Gastrocnemius medialis (tissue), 4 donors: Measurements from ENCODE around the gene ARHGEF11. TPM values are rescaled to one million over a fixed set of nuclear protein-coding genes. Genes with fewer than 3 reads are reported as not detected.

Experiments used
- ATAC-seq, 2 donors: fragments of 150-250 bp; one replicate each; pipeline ENCODE4 v1.9.1; 2016
- DNase-seq, 2 donors: peaks; one replicate each; pipeline ENCODE4 v3.0.0-alpha.2; 2019
- H3K27ac ChIP-seq, 4 donors: fragments of 200-600 bp; sonication (generic); 1 replicate in 1 of 4; 2 replicates in 3 of 4; pipeline ENCODE4 v1.5.1; 2016 to 2018; ENCODE audit warnings: mild to moderate bottlenecking in 2 of 4, moderate library complexity in 1 of 4
- H3K27me3 ChIP-seq, 3 donors: fragments of 200-600 bp; sonication (generic) in 2 of 3; 1 replicate in 1 of 3; 2 replicates in 2 of 3; pipeline versions ENCODE4 v1.5.1 to v1.6.0; 2016 to 2019; ENCODE audit warnings: mild to moderate bottlenecking in 1 of 3, moderate library complexity in 1 of 3
- H3K36me3 ChIP-seq, 2 donors: fragments of 200-600 bp; sonication (generic) in 1 of 2; one replicate each; pipeline ENCODE4 v1.5.1; 2017 to 2018
- H3K4me1 ChIP-seq, 2 donors: fragments of 200-600 bp; sonication (generic) in 1 of 2; one replicate each; pipeline ENCODE4 v1.5.1; 2016 to 2017; ENCODE audit warnings: mild to moderate bottlenecking in 2 of 2
- H3K4me3 ChIP-seq, 4 donors: fragments of 200-600 bp; sonication (generic) in 3 of 4; 1 replicate in 1 of 4; 2 replicates in 3 of 4; pipeline ENCODE4 v1.5.1; 2016 to 2019; ENCODE audit warnings: mild to moderate bottlenecking in 2 of 4
- H3K9me3 ChIP-seq, 3 donors: fragments of 200-600 bp; sonication (generic) in 2 of 3; 1 replicate in 1 of 3; 2 replicates in 2 of 3; pipeline ENCODE4 v1.5.1; 2016 to 2019
- POLR2A ChIP-seq, 2 donors: fragments of 450-650 bp; IDR thresholded peaks; one replicate each; pipeline ENCODE4 v1.6.1; 2017; ENCODE audit warnings: antibody characterized with exemption in 2 of 2, mild to moderate bottlenecking in 2 of 2, moderate library complexity in 2 of 2
- in situ Hi-C, 4 donors: fragments of 200-750 bp; cut with MboI; loops; one replicate each; pipeline versions ENCODE4 v1.15.0 to v1.8.0; 2017; ENCODE audit warnings: low sequenced_read_pairs in 4 of 4
- intact Hi-C: fragments of 100-400 bp; cut with DNase I; formaldehyde crosslinking; loops from one replicate; pipeline ENCODE4 v1.15.1; 2023; ENCODE audit warnings: low total_unique reads
- total RNA-seq, 4 donors: library from RNA; depleted of rRNA; stranded (reverse); fragments of >200 nt; gene quantifications; one replicate each; pipeline versions ENCODE4 v1.1.0 to v1.2.3, GENCODE V29; 2016
- TF ChIP-seq, protein P1 (sequence below), 5 experiments: fragments of 450-650 bp in 3 of 5; fragments of 200-600 bp in 2 of 5; sonication (generic) in 2 of 5; IDR thresholded peaks in 4 of 5; conservative IDR thresholded peaks in 1 of 5; 1 replicate in 4 of 5; 2 replicates in 1 of 5; pipeline ENCODE4 v1.5.1; 2016 to 2019; ENCODE audit warnings: antibody characterized with exemption in 5 of 5, mild to moderate bottlenecking in 3 of 5, moderate library complexity in 3 of 5

The ARHGEF11 gene
- total RNA-seq, 4 donors from 2014 or later = 19.5 to 33.4 (median 27.7) TPM

DNA sequence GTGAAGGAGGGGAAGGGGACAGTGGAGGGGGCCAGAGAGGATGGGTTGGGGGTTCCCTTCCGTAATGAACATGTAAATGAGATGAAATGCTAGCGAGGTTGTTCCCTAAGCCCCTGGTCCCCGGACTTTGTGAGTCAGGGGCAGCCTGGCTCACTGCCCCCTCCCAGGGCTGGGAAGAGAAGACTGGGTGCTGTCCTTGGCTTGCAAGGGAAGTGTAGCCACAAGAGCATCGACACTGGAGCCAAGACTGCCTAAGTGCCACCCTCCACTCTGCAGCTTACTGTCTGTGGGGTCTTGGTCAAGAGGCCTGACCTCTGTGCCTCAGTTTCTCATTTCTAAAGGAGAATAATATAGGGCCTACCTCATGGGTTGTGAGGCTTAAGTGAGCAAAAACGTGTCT, 151.5 kb downstream of the ARHGEF11 start:
- intact Hi-C loops (loop anchor here (5.0 to 10.0 kb wide), 2 partner anchors 57 to 229 kb away; no protein-coding TSS in a partner anchor), in situ Hi-C loops (loop anchor here in 1 of 4 donors (25.0 kb wide), 1 partner anchor 207 kb away; the partner anchor contains the start of gene NES)
- H3K4me3 ChIP-seq = peak overlapping the region; percentile 59 to 65 (median 62)
- no peaks in the 10 kb centered on the region for H3K36me3 ChIP-seq
- TF ChIP-seq, protein P1, sequence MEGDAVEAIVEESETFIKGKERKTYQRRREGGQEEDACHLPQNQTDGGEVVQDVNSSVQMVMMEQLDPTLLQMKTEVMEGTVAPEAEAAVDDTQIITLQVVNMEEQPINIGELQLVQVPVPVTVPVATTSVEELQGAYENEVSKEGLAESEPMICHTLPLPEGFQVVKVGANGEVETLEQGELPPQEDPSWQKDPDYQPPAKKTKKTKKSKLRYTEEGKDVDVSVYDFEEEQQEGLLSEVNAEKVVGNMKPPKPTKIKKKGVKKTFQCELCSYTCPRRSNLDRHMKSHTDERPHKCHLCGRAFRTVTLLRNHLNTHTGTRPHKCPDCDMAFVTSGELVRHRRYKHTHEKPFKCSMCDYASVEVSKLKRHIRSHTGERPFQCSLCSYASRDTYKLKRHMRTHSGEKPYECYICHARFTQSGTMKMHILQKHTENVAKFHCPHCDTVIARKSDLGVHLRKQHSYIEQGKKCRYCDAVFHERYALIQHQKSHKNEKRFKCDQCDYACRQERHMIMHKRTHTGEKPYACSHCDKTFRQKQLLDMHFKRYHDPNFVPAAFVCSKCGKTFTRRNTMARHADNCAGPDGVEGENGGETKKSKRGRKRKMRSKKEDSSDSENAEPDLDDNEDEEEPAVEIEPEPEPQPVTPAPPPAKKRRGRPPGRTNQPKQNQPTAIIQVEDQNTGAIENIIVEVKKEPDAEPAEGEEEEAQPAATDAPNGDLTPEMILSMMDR (IDR thresholded peaks at IDR 0.05 in 4 of 5, conservative IDR thresholded peaks at IDR 0.05 in 1 of 5) = no peak
- TF ChIP-seq POLR2A (IDR thresholded peaks at IDR 0.05) = no peak
- peaks cover 6 to 19% (median 17%) of the 10 kb centered on the region in 3 donors for H3K27me3 ChIP-seq
- ATAC-seq (no peak), DNase-seq (no peak)
- H3K27ac ChIP-seq = peak overlapping the region; percentile 86 to 94 (median 90)
- peaks cover 11 to 12% of the 10 kb centered on the region in 2 donors for H3K4me1 ChIP-seq
- H3K9me3 ChIP-seq = no peaks in the 10 kb centered on the region

DNA sequence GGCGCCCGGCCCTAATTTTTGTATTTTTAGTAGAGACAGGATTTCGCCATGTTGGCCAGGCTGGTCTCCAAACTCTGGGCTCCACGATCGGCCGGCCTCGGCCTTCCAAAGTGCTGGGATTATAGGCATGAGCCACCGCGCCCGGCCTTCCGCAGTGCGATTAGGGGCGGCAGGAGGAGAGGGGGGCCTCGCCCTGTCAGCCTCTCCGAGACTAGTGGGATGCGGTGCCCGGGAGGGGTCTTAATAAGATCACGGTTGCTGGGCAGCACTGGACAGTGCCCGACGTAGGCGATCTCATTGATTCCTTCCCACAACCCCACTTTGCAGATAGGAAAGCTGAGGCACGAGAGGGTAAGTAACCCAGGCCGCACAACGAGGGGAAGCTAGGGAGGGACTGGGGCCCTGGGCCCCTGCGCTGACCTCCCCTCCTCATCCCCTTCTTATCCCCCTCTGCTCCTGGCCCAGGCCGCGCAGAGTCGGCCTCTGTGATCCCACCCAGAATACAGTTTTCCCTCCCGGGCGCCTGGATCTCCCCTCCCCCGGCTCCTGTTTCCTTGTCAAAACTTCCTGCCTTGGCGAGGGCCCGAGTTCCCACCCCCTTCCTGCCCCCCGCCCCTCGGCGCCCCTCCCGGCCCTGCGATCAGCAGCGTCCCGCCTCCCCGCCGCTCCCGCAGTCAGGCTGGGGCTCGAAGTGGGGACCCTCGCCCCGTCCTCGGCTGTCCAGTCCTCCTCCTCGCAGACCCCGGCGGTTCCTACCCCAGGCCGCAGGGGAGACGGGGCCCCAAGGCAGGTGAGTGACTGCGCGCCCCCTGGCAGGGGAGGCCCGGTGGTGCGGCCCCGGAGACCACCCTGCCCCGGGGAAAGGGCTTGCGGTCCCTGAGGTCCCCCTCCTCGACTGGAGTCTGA, 152.2 kb downstream of the ARHGEF11 start, which contains the start of gene PEAR1:
TSS of gene PEAR1 (plus strand) at position 671 of the 906 bp plus-strand sequence. CDS start 10,209 bp downstream, outside the sequence.
- TF ChIP-seq POLR2A (IDR thresholded peaks at IDR 0.05) = peak; percentile 13 to 56
- TF ChIP-seq, protein P1 (IDR thresholded peaks at IDR 0.05 in 4 of 5, conservative IDR thresholded peaks at IDR 0.05 in 1 of 5) = no peak
- ATAC-seq = no peak
- Histone ChIP-seq H3K27ac (peak within 1 kb of the TSS; percentile 86 to 94 (median 90)), H3K9me3 (no peaks in the 10 kb centered on the region), H3K4me1 (peaks cover 11 to 12% of the 10 kb centered on the region in 2 donors), H3K36me3 (no peaks in the 10 kb centered on the region), H3K4me3 (peak within 1 kb of the TSS; percentile 59 to 65 (median 62)), H3K27me3 (peaks cover 6 to 19% (median 17%) of the 10 kb centered on the region in 3 donors)
- intact Hi-C loops (loop anchor here (5.0 to 10.0 kb wide), 2 partner anchors 56 to 228 kb away; no protein-coding TSS in a partner anchor), in situ Hi-C loops (loop anchor here in 1 of 4 donors (25.0 kb wide), 1 partner anchor 206 kb away; the partner anchor contains the start of gene NES)
- DNase-seq = peak; percentile 22 to 28

DNA sequence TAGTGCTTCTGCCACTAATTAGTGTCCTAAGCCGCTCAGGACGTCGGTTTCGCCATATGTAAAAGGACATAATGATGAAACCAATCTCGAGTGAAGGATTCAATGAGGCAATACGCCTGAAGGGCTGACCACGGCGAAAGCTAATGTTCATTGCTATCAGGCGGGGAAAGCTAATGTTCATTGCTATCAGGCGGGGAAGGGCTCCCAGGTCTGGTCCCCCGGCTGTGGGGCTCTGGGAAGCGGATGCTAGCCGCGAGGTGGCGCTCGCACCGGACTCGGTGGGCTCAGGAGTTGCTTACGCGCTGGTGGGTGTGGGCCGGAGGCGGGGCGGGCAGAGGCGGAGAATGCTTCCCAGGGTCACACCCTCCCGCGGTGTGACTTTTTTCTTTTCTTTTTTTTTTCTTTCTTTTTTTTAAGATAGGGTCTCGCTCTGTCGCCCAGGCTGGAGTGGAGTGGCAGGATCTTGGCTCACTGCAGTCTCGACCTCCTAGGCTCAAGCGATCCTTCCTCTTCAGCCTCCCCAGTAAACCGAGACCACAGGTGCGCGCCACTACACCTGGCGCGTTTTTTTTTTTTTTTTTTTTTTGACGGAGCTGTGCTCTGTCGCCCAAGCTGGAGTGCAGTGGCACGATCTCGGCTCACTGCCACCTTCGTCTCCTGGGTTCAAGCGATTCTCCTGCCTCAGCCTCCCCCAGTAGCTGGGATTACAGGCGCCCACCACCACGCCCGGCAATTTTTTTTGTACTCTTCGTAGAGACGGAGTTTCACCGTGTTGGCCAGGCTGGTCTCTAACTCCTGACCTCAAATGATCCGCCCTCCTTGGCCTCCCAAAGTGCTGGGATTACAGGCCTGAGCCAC, 153.1 kb downstream of the ARHGEF11 start:
- Histone ChIP-seq H3K27ac (peak overlapping the region; percentile 86 to 94 (median 90)), H3K27me3 (peaks cover 6 to 19% (median 17%) of the 10 kb centered on the region in 3 donors), H3K9me3 (no peaks in the 10 kb centered on the region), H3K36me3 (no peaks in the 10 kb centered on the region), H3K4me3 (peak overlapping the region; percentile 59 to 65 (median 62)), H3K4me1 (peaks cover 11 to 12% of the 10 kb centered on the region in 2 donors)
- in situ Hi-C loops = loop anchor here in 1 of 4 donors (25.0 kb wide), 1 partner anchor 205 kb away; the partner anchor contains the start of gene NES
- TF ChIP-seq, protein P1 (IDR thresholded peaks at IDR 0.05 in 4 of 5, conservative IDR thresholded peaks at IDR 0.05 in 1 of 5) = peak; percentile 58 to 89 (median 71)
- TF ChIP-seq POLR2A (IDR thresholded peaks at IDR 0.05) = no peak
- intact Hi-C loops = loop anchor here (1.0 to 10.0 kb wide), 3 partner anchors 28 to 228 kb away; partner anchors contain the start of gene LRRC71
- peak; percentile 70 to 78 for ATAC-seq
- DNase-seq = peak; percentile 70 to 76
